NB4 (cell line): ENCODE measurements around the gene MIEF2.

ENCODE experiments used
- MYC ChIP-seq: IDR thresholded peaks from 2 replicates; pipeline ENCODE4 v1.6.1; 2011; ENCODE audit warnings: low read depth, low read length
- POLR2A ChIP-seq: IDR thresholded peaks from 2 replicates; pipeline ENCODE4 v1.6.1; 2011; ENCODE audit warnings: mild to moderate bottlenecking; ENCODE audit not compliant: insufficient read length; ENCODE audit errors: extremely low read depth
- TF ChIP-seq, protein P1 (sequence below): IDR thresholded peaks from one replicate; pipeline ENCODE4 v1.5.1; 2012; ENCODE audit warnings: low read depth, low read length
- TF ChIP-seq, protein P2 (sequence below): IDR thresholded peaks from 2 replicates; pipeline ENCODE4 v1.6.1; 2011; ENCODE audit warnings: low read depth, low read length

DNA sequence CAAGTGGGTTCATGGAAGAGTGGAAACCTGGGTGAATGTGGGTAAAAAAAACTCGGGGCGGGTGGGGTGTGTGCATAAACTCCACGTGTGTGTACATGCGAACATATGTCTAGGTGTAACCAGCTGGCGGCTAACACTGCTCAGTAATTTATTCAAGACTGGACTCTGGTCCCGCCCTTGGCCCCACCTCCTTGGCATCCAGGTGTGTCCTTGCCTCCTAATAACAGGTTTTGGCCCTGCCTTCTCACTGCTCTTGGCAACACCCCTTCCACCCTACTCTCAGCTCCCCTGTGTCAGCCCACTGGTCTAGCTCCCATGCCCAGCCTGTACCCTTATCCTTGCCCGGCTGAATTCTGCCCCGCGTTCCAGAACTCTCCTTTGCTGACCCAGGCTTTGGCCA is 10.2 kb upstream of the MIEF2 start:
- TF ChIP-seq POLR2A (no peak), MYC (no peak)
- TF ChIP-seq, protein P1, sequence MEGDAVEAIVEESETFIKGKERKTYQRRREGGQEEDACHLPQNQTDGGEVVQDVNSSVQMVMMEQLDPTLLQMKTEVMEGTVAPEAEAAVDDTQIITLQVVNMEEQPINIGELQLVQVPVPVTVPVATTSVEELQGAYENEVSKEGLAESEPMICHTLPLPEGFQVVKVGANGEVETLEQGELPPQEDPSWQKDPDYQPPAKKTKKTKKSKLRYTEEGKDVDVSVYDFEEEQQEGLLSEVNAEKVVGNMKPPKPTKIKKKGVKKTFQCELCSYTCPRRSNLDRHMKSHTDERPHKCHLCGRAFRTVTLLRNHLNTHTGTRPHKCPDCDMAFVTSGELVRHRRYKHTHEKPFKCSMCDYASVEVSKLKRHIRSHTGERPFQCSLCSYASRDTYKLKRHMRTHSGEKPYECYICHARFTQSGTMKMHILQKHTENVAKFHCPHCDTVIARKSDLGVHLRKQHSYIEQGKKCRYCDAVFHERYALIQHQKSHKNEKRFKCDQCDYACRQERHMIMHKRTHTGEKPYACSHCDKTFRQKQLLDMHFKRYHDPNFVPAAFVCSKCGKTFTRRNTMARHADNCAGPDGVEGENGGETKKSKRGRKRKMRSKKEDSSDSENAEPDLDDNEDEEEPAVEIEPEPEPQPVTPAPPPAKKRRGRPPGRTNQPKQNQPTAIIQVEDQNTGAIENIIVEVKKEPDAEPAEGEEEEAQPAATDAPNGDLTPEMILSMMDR = no peak
- TF ChIP-seq, protein P2, sequence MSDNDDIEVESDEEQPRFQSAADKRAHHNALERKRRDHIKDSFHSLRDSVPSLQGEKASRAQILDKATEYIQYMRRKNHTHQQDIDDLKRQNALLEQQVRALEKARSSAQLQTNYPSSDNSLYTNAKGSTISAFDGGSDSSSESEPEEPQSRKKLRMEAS = no peak
